Activated naive CD8-positive, alpha-beta T cell treated with anti-CD3 and anti-CD28 coated beads, Interleukin-2, amount 10 ng/mL, durations not matched to agents 7 days and 5 days (primary cell): ENCODE data around the gene CPXM2. TPM values are rescaled to one million over a fixed set of nuclear protein-coding genes. Genes with fewer than 3 reads are reported as not detected.

Experiments
- ATAC-seq: fragments of 150-1000 bp; cut with Tn5 transposase; one replicate; pipeline ENCODE4 v1.10.0; 2021; ENCODE audit warnings: low read depth, moderate library complexity
- POLR2A ChIA-PET: fragments of 350-600 bp; sonication (Branson Sonifier 250); formaldehyde crosslinking; loops from one replicate; lab custom pipeline; 2021; ENCODE audit warnings: antibody characterized with exemption; lab: Charles Lee
- DNase-seq: peaks from one replicate; pipeline ENCODE4 v3.0.0; 2021
- H3K27ac Mint-ChIP-seq: one replicate; pipeline ENCODE4 v1.8.0; 2022; ENCODE audit warnings: mild to moderate bottlenecking, mixed read lengths
- H3K27me3 Mint-ChIP-seq: one replicate; pipeline ENCODE4 v1.8.0; 2022; ENCODE audit warnings: mild to moderate bottlenecking, moderate library complexity, mixed read lengths
- H3K36me3 Mint-ChIP-seq: one replicate; pipeline ENCODE4 v1.8.0; 2021; ENCODE audit warnings: mild to moderate bottlenecking, mixed read lengths
- H3K4me1 Mint-ChIP-seq: one replicate; pipeline ENCODE4 v1.8.0; 2021; ENCODE audit warnings: mixed read lengths
- H3K4me3 Mint-ChIP-seq: one replicate; pipeline ENCODE4 v1.8.0; 2022; ENCODE audit warnings: mild to moderate bottlenecking, moderate library complexity, mixed read lengths
- H3K9me3 Mint-ChIP-seq: one replicate; pipeline ENCODE4 v1.8.0; 2021; ENCODE audit warnings: mixed read lengths
- total RNA-seq, 2 experiments: library from RNA; stranded (reverse); gene quantifications; one replicate each; pipeline ENCODE4 v1.2.3, GENCODE V29; 2021

The CPXM2 gene
- total RNA-seq, 2 experiments from 2014 or later: not detected

GRCh38 chr10:123841115-123841514 is 50.5 kb downstream of the CPXM2 start:
- Mint-ChIP-seq H3K9me3 (peaks cover 2% of the 10 kb centered on the region), H3K4me3 (no peak overlapping the region), H3K4me1 (no peaks in the 10 kb centered on the region), H3K27me3 (peaks cover 8% of the 10 kb centered on the region), H3K27ac (no peak overlapping the region), H3K36me3 (no peaks in the 10 kb centered on the region)
- DNase-seq: no peak
- POLR2A ChIA-PET: no interaction called here
- no peak for ATAC-seq

- Mint-ChIP-seq H3K4me3 (no peak overlapping the region), H3K9me3 (peaks cover 2% of the 10 kb centered on the region), H3K36me3 (no peaks in the 10 kb centered on the region), H3K27me3 (peaks cover 8% of the 10 kb centered on the region), H3K4me1 (no peaks in the 10 kb centered on the region), H3K27ac (no peak overlapping the region)
- DNase-seq: no peak
- POLR2A ChIA-PET: no interaction called here
- ATAC-seq: no peak
Observed at GRCh38 chr10:123840714-123841113, 50.9 kb downstream of the CPXM2 start.

- H3K9me3 Mint-ChIP-seq: no peaks in the 10 kb centered on the region
Observed at GRCh38 chr10:123838596-123839310, 52.9 kb downstream of the CPXM2 start.

GRCh38 chr10:123837756-123838155 is 53.9 kb downstream of the CPXM2 start:
- POLR2A ChIA-PET: no interaction called here
- DNase-seq (no peak), ATAC-seq (no peak)
- peaks cover 8% of the 10 kb centered on the region for H3K27me3 Mint-ChIP-seq
- H3K36me3 Mint-ChIP-seq: no peaks in the 10 kb centered on the region
- no peaks in the 10 kb centered on the region for H3K9me3 Mint-ChIP-seq
- H3K4me3 Mint-ChIP-seq: no peak overlapping the region
- H3K27ac Mint-ChIP-seq: no peak overlapping the region
- no peaks in the 10 kb centered on the region for H3K4me1 Mint-ChIP-seq

More at GRCh38 chr10:123838596-123839310, 52.9 kb downstream of the CPXM2 start:
- Mint-ChIP-seq H3K27ac (no peak overlapping the region), H3K27me3 (peaks cover 8% of the 10 kb centered on the region), H3K4me1 (no peaks in the 10 kb centered on the region), H3K4me3 (no peak overlapping the region), H3K36me3 (no peaks in the 10 kb centered on the region)
- POLR2A ChIA-PET: no interaction called here
- ATAC-seq (no peak), DNase-seq (no peak)

- no peak for DNase-seq
- POLR2A ChIA-PET: no interaction called here
- Mint-ChIP-seq H3K27me3 (peaks cover 3% of the 10 kb centered on the region), H3K4me1 (no peaks in the 10 kb centered on the region), H3K4me3 (no peak overlapping the region), H3K9me3 (no peaks in the 10 kb centered on the region), H3K27ac (no peak overlapping the region), H3K36me3 (no peaks in the 10 kb centered on the region)
- no peak for ATAC-seq
Observed at GRCh38 chr10:123836418-123837145, 55.0 kb downstream of the CPXM2 start.

- DNase-seq: no peak
- POLR2A ChIA-PET: no interaction called here
- no peaks in the 10 kb centered on the region for H3K36me3 Mint-ChIP-seq
- H3K27me3 Mint-ChIP-seq: peaks cover 3% of the 10 kb centered on the region
- no peak overlapping the region for H3K4me3 Mint-ChIP-seq
- no peak for ATAC-seq
- H3K9me3 Mint-ChIP-seq: no peaks in the 10 kb centered on the region
- H3K27ac Mint-ChIP-seq: no peak overlapping the region
- no peaks in the 10 kb centered on the region for H3K4me1 Mint-ChIP-seq
Observed at GRCh38 chr10:123835575-123835974, 56.0 kb downstream of the CPXM2 start.

GRCh38 chr10:123833170-123833850 is 58.3 kb downstream of the CPXM2 start:
- peaks cover 3% of the 10 kb centered on the region for H3K27me3 Mint-ChIP-seq
- H3K36me3 Mint-ChIP-seq: no peaks in the 10 kb centered on the region
- no peaks in the 10 kb centered on the region for H3K4me1 Mint-ChIP-seq
- DNase-seq: no peak
- no peak overlapping the region for H3K4me3 Mint-ChIP-seq
- POLR2A ChIA-PET: no interaction called here
- no peak overlapping the region for H3K27ac Mint-ChIP-seq
- peaks cover 1% of the 10 kb centered on the region for H3K9me3 Mint-ChIP-seq
- no peak for ATAC-seq

- H3K27me3 Mint-ChIP-seq: peaks cover 3% of the 10 kb centered on the region
- no peaks in the 10 kb centered on the region for H3K4me1 Mint-ChIP-seq
- no peaks in the 10 kb centered on the region for H3K36me3 Mint-ChIP-seq
- DNase-seq (no peak), ATAC-seq (no peak)
- H3K9me3 Mint-ChIP-seq: peaks cover 1% of the 10 kb centered on the region
- H3K27ac Mint-ChIP-seq: no peak overlapping the region
- POLR2A ChIA-PET: no interaction called here
- H3K4me3 Mint-ChIP-seq: no peak overlapping the region
Observed at GRCh38 chr10:123831259-123831658, 60.3 kb downstream of the CPXM2 start.

- Mint-ChIP-seq H3K36me3 (no peaks in the 10 kb centered on the region), H3K27ac (no peak overlapping the region), H3K9me3 (peaks cover 2% of the 10 kb centered on the region), H3K27me3 (peaks cover 5% of the 10 kb centered on the region), H3K4me3 (no peak overlapping the region), H3K4me1 (no peaks in the 10 kb centered on the region)
- POLR2A ChIA-PET: no interaction called here
- DNase-seq (no peak), ATAC-seq (no peak)
Observed at GRCh38 chr10:123821136-123821535, 70.5 kb downstream of the CPXM2 start.

GRCh38 chr10:123809632-123810031 is 82.0 kb downstream of the CPXM2 start:
- Mint-ChIP-seq H3K4me3 (no peak overlapping the region), H3K4me1 (no peaks in the 10 kb centered on the region), H3K36me3 (no peaks in the 10 kb centered on the region), H3K27me3 (peaks cover 9% of the 10 kb centered on the region), H3K9me3 (no peaks in the 10 kb centered on the region), H3K27ac (no peak overlapping the region)
- POLR2A ChIA-PET: no interaction called here
- ATAC-seq (no peak), DNase-seq (no peak)

GRCh38 chr10:123808906-123809305 is 82.7 kb downstream of the CPXM2 start:
- H3K27ac Mint-ChIP-seq: no peak overlapping the region
- H3K4me3 Mint-ChIP-seq: no peak overlapping the region
- H3K36me3 Mint-ChIP-seq: no peaks in the 10 kb centered on the region
- POLR2A ChIA-PET: no interaction called here
- no peaks in the 10 kb centered on the region for H3K9me3 Mint-ChIP-seq
- H3K4me1 Mint-ChIP-seq: no peaks in the 10 kb centered on the region
- no peak for DNase-seq
- ATAC-seq: no peak
- H3K27me3 Mint-ChIP-seq: peaks cover 9% of the 10 kb centered on the region

GRCh38 chr10:123808286-123808685 is 83.3 kb downstream of the CPXM2 start:
- H3K27me3 Mint-ChIP-seq: peaks cover 9% of the 10 kb centered on the region
- H3K36me3 Mint-ChIP-seq: no peaks in the 10 kb centered on the region
- H3K4me3 Mint-ChIP-seq: no peak overlapping the region
- no peak for DNase-seq
- no peak overlapping the region for H3K27ac Mint-ChIP-seq
- POLR2A ChIA-PET: no interaction called here
- H3K4me1 Mint-ChIP-seq: no peaks in the 10 kb centered on the region
- ATAC-seq: no peak
- no peaks in the 10 kb centered on the region for H3K9me3 Mint-ChIP-seq

GRCh38 chr10:123807444-123808035 is 84.1 kb downstream of the CPXM2 start:
- peaks cover 9% of the 10 kb centered on the region for H3K27me3 Mint-ChIP-seq
- POLR2A ChIA-PET: no interaction called here
- no peaks in the 10 kb centered on the region for H3K9me3 Mint-ChIP-seq
- DNase-seq (no peak), ATAC-seq (no peak)
- no peak overlapping the region for H3K27ac Mint-ChIP-seq
- no peak overlapping the region for H3K4me3 Mint-ChIP-seq
- H3K36me3 Mint-ChIP-seq: no peaks in the 10 kb centered on the region
- H3K4me1 Mint-ChIP-seq: no peaks in the 10 kb centered on the region
